WERI-Rb-1 (cell line): ENCODE results near the gene AQP11.
A peak's percentile ranks its signal among the peaks of the same experiment; 100 is the strongest.
"Not testable (repeated sequence)": the region's sequence is repeated elsewhere in the genome, so short reads cannot be mapped to it uniquely, and the experiment has no call there.

Experiments used
- DNase-seq: peaks from one replicate; pipeline ENCODE4 v3.0.0-alpha.2; 2020
- H3K27ac ChIP-seq: fragments of 250-450 bp; sonication (Bioruptor Pico); 2 replicates; pipeline ENCODE4 v1.5.1; 2020; ENCODE audit warnings: mild to moderate bottlenecking, moderate library complexity
- H3K27me3 ChIP-seq: fragments of 250-450 bp; sonication (Bioruptor Pico); 2 replicates; pipeline ENCODE4 v1.5.1; 2021; ENCODE audit warnings: mild to moderate bottlenecking, low read depth, moderate library complexity; ENCODE audit not compliant: insufficient read depth, severe bottlenecking
- H3K36me3 ChIP-seq: fragments of 250-450 bp; sonication (Bioruptor Pico); 2 replicates; pipeline ENCODE4 v1.5.1; 2020; ENCODE audit warnings: mild to moderate bottlenecking, moderate library complexity
- H3K4me3 ChIP-seq: 2 replicates; pipeline ENCODE4 v1.5.1; 2011; ENCODE audit warnings: low read depth, mild to moderate bottlenecking, control low read depth, low read length
- H3K9me3 ChIP-seq: fragments of 250-450 bp; sonication (Bioruptor Pico); 2 replicates; pipeline ENCODE4 v1.5.1; 2021; ENCODE audit warnings: mild to moderate bottlenecking, moderate library complexity; ENCODE audit not compliant: severe bottlenecking
- CTCF ChIP-seq: IDR thresholded peaks from 2 replicates; pipeline ENCODE4 v1.5.1; 2011; ENCODE audit warnings: low read depth, mild to moderate bottlenecking, control low read depth, inconsistent platforms, low read length

Gene AQP11

GRCh38 chr11:77568916-77569675 lies 20.7 kb upstream of the AQP11 start:
- DNase-seq = no peak
- no peak for TF ChIP-seq CTCF
- no peaks in the 10 kb centered on the region for H3K27me3 ChIP-seq
- no peak overlapping the region for H3K4me3 ChIP-seq
- H3K9me3 ChIP-seq = no peaks in the 10 kb centered on the region
- no peak overlapping the region for H3K27ac ChIP-seq
- H3K36me3 ChIP-seq = no peaks in the 10 kb centered on the region

- Histone ChIP-seq H3K36me3 (no peaks in the 10 kb centered on the region), H3K27me3 (no peaks in the 10 kb centered on the region), H3K4me3 (no peak overlapping the region), H3K27ac (no peak overlapping the region), H3K9me3 (no peaks in the 10 kb centered on the region)
- no peak for TF ChIP-seq CTCF
- DNase-seq = no peak
Observed at GRCh38 chr11:77569676-77570070, 20.1 kb upstream of the AQP11 start.

GRCh38 chr11:77570896-77571295 lies 18.9 kb upstream of the AQP11 start:
- H3K9me3 ChIP-seq, H3K4me3 ChIP-seq, H3K36me3 ChIP-seq, H3K27ac ChIP-seq, DNase-seq, H3K27me3 ChIP-seq: not testable (repeated sequence)

- DNase-seq, H3K27me3 ChIP-seq, H3K9me3 ChIP-seq, H3K4me3 ChIP-seq, H3K36me3 ChIP-seq, H3K27ac ChIP-seq: not testable (repeated sequence)
Observed at GRCh38 chr11:77575428-77575827, 14.3 kb upstream of the AQP11 start.

GRCh38 chr11:77580712-77581337 lies 8.9 kb upstream of the AQP11 start:
- Histone ChIP-seq H3K36me3 (no peaks in the 10 kb centered on the region), H3K4me3 (no peak overlapping the region), H3K9me3 (peaks cover 21% of the 10 kb centered on the region), H3K27me3 (no peaks in the 10 kb centered on the region), H3K27ac (no peak overlapping the region)
- no peak for TF ChIP-seq CTCF
- no peak for DNase-seq

- peak overlapping the region; percentile 86 for H3K4me3 ChIP-seq
- no peak for DNase-seq
- no peaks in the 10 kb centered on the region for H3K9me3 ChIP-seq
- H3K27ac ChIP-seq = peak overlapping the region; percentile 83
- TF ChIP-seq CTCF = no peak
- no peaks in the 10 kb centered on the region for H3K36me3 ChIP-seq
- H3K27me3 ChIP-seq = no peaks in the 10 kb centered on the region
Observed at GRCh38 chr11:77589181-77589520, 602 bp upstream of the AQP11 start.
